Measurements from ENCODE around the gene PKP2. TPM values are rescaled to one million over a fixed set of nuclear protein-coding genes. Genes with fewer than 3 reads are reported as not detected.

PKP2 gene
- total and polyA plus RNA-seq, 2 donors (not counting 3 experiments of a cell fraction or from before 2014, with no cell fraction given): 1.4 to 6.5 TPM

DNA sequence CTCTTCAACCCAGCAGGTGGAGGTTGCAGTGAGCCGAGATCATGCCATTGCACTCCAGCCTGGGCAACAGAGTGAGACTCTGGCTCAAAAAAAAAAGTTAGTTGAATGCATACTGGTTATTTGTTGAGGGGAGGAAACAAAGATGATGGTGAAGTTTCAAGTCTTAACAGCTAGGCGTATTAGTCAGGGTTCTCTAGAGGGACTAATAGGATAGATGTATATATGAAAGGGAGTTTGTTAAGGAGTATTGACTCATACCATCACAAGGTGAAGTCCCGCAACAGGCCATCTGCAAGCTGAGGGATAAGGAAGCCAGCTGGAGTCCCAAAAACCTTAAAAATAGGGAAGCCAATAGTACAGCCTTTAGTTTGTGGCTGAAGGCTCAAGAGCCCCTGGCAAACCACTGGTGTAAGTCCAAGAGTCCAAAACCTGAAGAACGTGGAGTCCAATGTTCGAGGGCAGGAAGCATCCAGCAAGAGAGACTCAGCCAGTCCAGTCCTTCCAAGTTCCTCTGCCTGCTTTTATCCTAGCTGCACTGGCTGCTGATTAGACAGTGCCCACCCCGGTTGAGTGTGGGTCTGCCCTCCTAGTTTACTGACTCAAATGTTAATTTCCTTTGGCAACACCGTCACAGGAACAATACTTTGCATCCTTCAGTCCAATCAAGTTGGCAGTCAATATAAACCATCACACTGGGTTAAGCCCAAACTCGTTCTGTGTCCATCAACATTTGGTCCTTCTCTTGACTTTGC lies 26.1 kb upstream of the PKP2 start:
- ChIA-PET CTCF (no interaction called here), POLR2A (no interaction called here)
- Histone ChIP-seq H3K4me3 (replicated peaks in 1 of 3; ENCODE audit: insufficient read depth in 1 of 3, low read depth in 1 of 3, low read length in 3 of 3) (no peak overlapping the region), H3K36me3 (ENCODE audit: control insufficient read depth in 2 of 2, extremely low read depth in 1 of 2, insufficient read depth in 2 of 2, low read length in 2 of 2) (no peaks in the 10 kb centered on the region), H3K27me3 (ENCODE audit: control insufficient read depth in 2 of 2, insufficient read depth in 2 of 2, low read length in 2 of 2) (peaks cover 0 to 3% of the 10 kb centered on the region in 2 experiments), H3K79me2 (ENCODE audit: control insufficient read depth, insufficient read depth, low read length) (no peaks in the 10 kb centered on the region), H3K9me3 (replicated peaks; ENCODE audit: control insufficient read depth, insufficient read depth, low read length) (no peaks in the 10 kb centered on the region), H3K9ac (replicated peaks; ENCODE audit: extremely low read depth, insufficient read depth, low read length) (no peak overlapping the region), H3K4me2 (ENCODE audit: insufficient read depth, low read length) (no peak overlapping the region), H3K9me1 (replicated peaks; ENCODE audit: control insufficient read depth, extremely low read depth, insufficient read depth, low read length) (no peaks in the 10 kb centered on the region), H3K27ac (ENCODE audit: insufficient read depth, low read depth, low read length) (no peak overlapping the region), H3K4me1 (ENCODE audit: control insufficient read depth, extremely low read depth, insufficient read depth, low read length) (peaks cover 23% of the 10 kb centered on the region), H2AFZ (ENCODE audit: low read depth, low read length) (no peak overlapping the region), H4K20me1 (replicated peaks; ENCODE audit: control insufficient read depth, extremely low read depth, insufficient read depth, low read length) (no peaks in the 10 kb centered on the region)
- no peak for DNase-seq (ENCODE audit: low read depth, low spot score)
- intact Hi-C loops (cut with micrococcal nuclease): no loop called here
- TF ChIP-seq EZH2 (IDR thresholded peaks at IDR 0.05; ENCODE audit: borderline replicate concordance, low read depth, low read length, severe bottlenecking): no peak
- TF ChIP-seq, protein P1, sequence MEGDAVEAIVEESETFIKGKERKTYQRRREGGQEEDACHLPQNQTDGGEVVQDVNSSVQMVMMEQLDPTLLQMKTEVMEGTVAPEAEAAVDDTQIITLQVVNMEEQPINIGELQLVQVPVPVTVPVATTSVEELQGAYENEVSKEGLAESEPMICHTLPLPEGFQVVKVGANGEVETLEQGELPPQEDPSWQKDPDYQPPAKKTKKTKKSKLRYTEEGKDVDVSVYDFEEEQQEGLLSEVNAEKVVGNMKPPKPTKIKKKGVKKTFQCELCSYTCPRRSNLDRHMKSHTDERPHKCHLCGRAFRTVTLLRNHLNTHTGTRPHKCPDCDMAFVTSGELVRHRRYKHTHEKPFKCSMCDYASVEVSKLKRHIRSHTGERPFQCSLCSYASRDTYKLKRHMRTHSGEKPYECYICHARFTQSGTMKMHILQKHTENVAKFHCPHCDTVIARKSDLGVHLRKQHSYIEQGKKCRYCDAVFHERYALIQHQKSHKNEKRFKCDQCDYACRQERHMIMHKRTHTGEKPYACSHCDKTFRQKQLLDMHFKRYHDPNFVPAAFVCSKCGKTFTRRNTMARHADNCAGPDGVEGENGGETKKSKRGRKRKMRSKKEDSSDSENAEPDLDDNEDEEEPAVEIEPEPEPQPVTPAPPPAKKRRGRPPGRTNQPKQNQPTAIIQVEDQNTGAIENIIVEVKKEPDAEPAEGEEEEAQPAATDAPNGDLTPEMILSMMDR (IDR thresholded peaks at IDR 0.05; ENCODE audit: extremely low read depth in 1 of 2, insufficient read depth in 1 of 2, low read depth in 1 of 2, low read length in 2 of 2): no peak
- TF ChIP-seq POLR2A (IDR thresholded peaks at IDR 0.05; ENCODE audit: low read depth, low read length): no peak
- TF ChIP-seq, protein P2, sequence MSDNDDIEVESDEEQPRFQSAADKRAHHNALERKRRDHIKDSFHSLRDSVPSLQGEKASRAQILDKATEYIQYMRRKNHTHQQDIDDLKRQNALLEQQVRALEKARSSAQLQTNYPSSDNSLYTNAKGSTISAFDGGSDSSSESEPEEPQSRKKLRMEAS (IDR thresholded peaks at IDR 0.05; ENCODE audit: insufficient read depth, insufficient read length): no peak
- TF ChIP-seq POLR2AphosphoS5 (IDR thresholded peaks at IDR 0.05; ENCODE audit: insufficient read depth, low read depth, low read length): no peak
- no peak for TF ChIP-seq MYC (IDR thresholded peaks at IDR 0.05; ENCODE audit: low read depth, low read length)
- TF ChIP-seq JUN (IDR thresholded peaks at IDR 0.05; ENCODE audit: borderline replicate concordance, insufficient read depth, insufficient read length, low read depth): no peak
- no peak for TF ChIP-seq GATA2 (IDR thresholded peaks at IDR 0.05; ENCODE audit: insufficient read depth, insufficient read length, low read depth, low read length)
- TF ChIP-seq FOS (IDR thresholded peaks at IDR 0.05; ENCODE audit: borderline replicate concordance, insufficient read depth, low read length): no peak
- no peak for FAIRE-seq
- dilution Hi-C loops (cut with MboI; ENCODE audit: extremely low pct_ligation_motif_present, low sequenced_read_pairs): no loop called here
- no TSS peak for BruUV-seq (replicated peaks)
